ENCODE results near the gene SLC5A2.

GRCh38 chr16:31470615-31471014, 12.3 kb upstream of the SLC5A2 start:
- TF ChIP-seq EZH2phosphoT487 (IDR thresholded peaks at IDR 0.05; ENCODE audit: insufficient read depth, low read depth) (no peak), EZH2 (IDR thresholded peaks at IDR 0.05; ENCODE audit: insufficient read depth, poor library complexity, severe bottlenecking) (no peak)

Data from GM23248 (cell line).